Gastrocnemius medialis (tissue), 4 donors: ENCODE results near the gene RASSF8. TPM values are rescaled to one million over a fixed set of nuclear protein-coding genes. Genes with fewer than 3 reads are reported as not detected.

Experiments used
- ATAC-seq, 2 donors: fragments of 150-250 bp; one replicate each; pipeline ENCODE4 v1.9.1; 2016
- DNase-seq, 2 donors: peaks; one replicate each; pipeline ENCODE4 v3.0.0-alpha.2; 2019
- H3K27ac ChIP-seq, 4 donors: fragments of 200-600 bp; sonication (generic); 1 replicate in 1 of 4; 2 replicates in 3 of 4; pipeline ENCODE4 v1.5.1; 2016 to 2018; ENCODE audit warnings: mild to moderate bottlenecking in 2 of 4, moderate library complexity in 1 of 4
- H3K27me3 ChIP-seq, 3 donors: fragments of 200-600 bp; sonication (generic) in 2 of 3; 1 replicate in 1 of 3; 2 replicates in 2 of 3; pipeline versions ENCODE4 v1.5.1 to v1.6.0; 2016 to 2019; ENCODE audit warnings: mild to moderate bottlenecking in 1 of 3, moderate library complexity in 1 of 3
- H3K36me3 ChIP-seq, 2 donors: fragments of 200-600 bp; sonication (generic) in 1 of 2; one replicate each; pipeline ENCODE4 v1.5.1; 2017 to 2018
- H3K4me1 ChIP-seq, 2 donors: fragments of 200-600 bp; sonication (generic) in 1 of 2; one replicate each; pipeline ENCODE4 v1.5.1; 2016 to 2017; ENCODE audit warnings: mild to moderate bottlenecking in 2 of 2
- H3K4me3 ChIP-seq, 4 donors: fragments of 200-600 bp; sonication (generic) in 3 of 4; 1 replicate in 1 of 4; 2 replicates in 3 of 4; pipeline ENCODE4 v1.5.1; 2016 to 2019; ENCODE audit warnings: mild to moderate bottlenecking in 2 of 4
- H3K9me3 ChIP-seq, 3 donors: fragments of 200-600 bp; sonication (generic) in 2 of 3; 1 replicate in 1 of 3; 2 replicates in 2 of 3; pipeline ENCODE4 v1.5.1; 2016 to 2019
- CTCF ChIP-seq, 5 experiments: fragments of 450-650 bp in 3 of 5; fragments of 200-600 bp in 2 of 5; sonication (generic) in 2 of 5; IDR thresholded peaks in 4 of 5; conservative IDR thresholded peaks in 1 of 5; 1 replicate in 4 of 5; 2 replicates in 1 of 5; pipeline ENCODE4 v1.5.1; 2016 to 2019; ENCODE audit warnings: antibody characterized with exemption in 5 of 5, mild to moderate bottlenecking in 3 of 5, moderate library complexity in 3 of 5
- POLR2A ChIP-seq, 2 donors: fragments of 450-650 bp; IDR thresholded peaks; one replicate each; pipeline ENCODE4 v1.6.1; 2017; ENCODE audit warnings: antibody characterized with exemption in 2 of 2, mild to moderate bottlenecking in 2 of 2, moderate library complexity in 2 of 2
- in situ Hi-C, 4 donors: fragments of 200-750 bp; cut with MboI; loops; one replicate each; pipeline versions ENCODE4 v1.15.0 to v1.8.0; 2017; ENCODE audit warnings: low sequenced_read_pairs in 4 of 4
- intact Hi-C: fragments of 100-400 bp; cut with DNase I; formaldehyde crosslinking; loops from one replicate; pipeline ENCODE4 v1.15.1; 2023; ENCODE audit warnings: low total_unique reads
- total RNA-seq, 4 donors: library from RNA; depleted of rRNA; stranded (reverse); fragments of >200 nt; gene quantifications; one replicate each; pipeline versions ENCODE4 v1.1.0 to v1.2.3, GENCODE V29; 2016

The RASSF8 gene
- total RNA-seq, 4 donors from 2014 or later: 23.6 to 36.8 (median 28.0) TPM

- DNase-seq (no peak), ATAC-seq (no peak)
- no peaks in the 10 kb centered on the region for H3K36me3 ChIP-seq
- no peaks in the 10 kb centered on the region for H3K9me3 ChIP-seq
- H3K4me3 ChIP-seq: no peak overlapping the region
- in situ Hi-C loops: loop anchor here in 1 of 4 donors (25.0 kb wide), 1 partner anchor 607 kb away; no protein-coding TSS in a partner anchor
- no peak for TF ChIP-seq POLR2A (IDR thresholded peaks at IDR 0.05)
- no peak for TF ChIP-seq CTCF (IDR thresholded peaks at IDR 0.05 in 4 of 5, conservative IDR thresholded peaks at IDR 0.05 in 1 of 5)
- peaks cover 37 to 40% of the 10 kb centered on the region in 2 donors for H3K4me1 ChIP-seq
- no peak overlapping the region for H3K27ac ChIP-seq
- intact Hi-C loops: no loop called here
- no peaks in the 10 kb centered on the region for H3K27me3 ChIP-seq
Measured at GRCh38 chr12:26044592-26044991, 86.1 kb downstream of the RASSF8 start.

- ATAC-seq (no peak), DNase-seq (no peak)
- intact Hi-C loops (no loop called here), in situ Hi-C loops (loop anchor here in 1 of 4 donors (25.0 kb wide), 1 partner anchor 609 kb away; no protein-coding TSS in a partner anchor)
- Histone ChIP-seq H3K4me3 (no peak overlapping the region), H3K9me3 (no peaks in the 10 kb centered on the region), H3K36me3 (no peaks in the 10 kb centered on the region), H3K27ac (peak overlapping the region in 3 of 4 donors; percentile 77 to 84 (median 84)), H3K27me3 (no peaks in the 10 kb centered on the region), H3K4me1 (peaks cover 37 to 40% of the 10 kb centered on the region in 2 donors)
- TF ChIP-seq POLR2A (IDR thresholded peaks at IDR 0.05) (no peak), CTCF (IDR thresholded peaks at IDR 0.05 in 4 of 5, conservative IDR thresholded peaks at IDR 0.05 in 1 of 5) (no peak)
Measured at GRCh38 chr12:26046203-26046602, 87.7 kb downstream of the RASSF8 start.

- H3K27me3 ChIP-seq: no peaks in the 10 kb centered on the region
- H3K27ac ChIP-seq: peak overlapping the region; percentile 77 to 85 (median 84)
- DNase-seq (no peak), ATAC-seq (no peak)
- H3K9me3 ChIP-seq: no peaks in the 10 kb centered on the region
- in situ Hi-C loops (loop anchor here in 1 of 4 donors (25.0 kb wide), 1 partner anchor 610 kb away; no protein-coding TSS in a partner anchor), intact Hi-C loops (no loop called here)
- no peak overlapping the region for H3K4me3 ChIP-seq
- TF ChIP-seq CTCF (IDR thresholded peaks at IDR 0.05 in 4 of 5, conservative IDR thresholded peaks at IDR 0.05 in 1 of 5) (no peak), POLR2A (IDR thresholded peaks at IDR 0.05) (no peak)
- H3K36me3 ChIP-seq: no peaks in the 10 kb centered on the region
- peaks cover 37 to 40% of the 10 kb centered on the region in 2 donors for H3K4me1 ChIP-seq
Measured at GRCh38 chr12:26046906-26047305, 88.4 kb downstream of the RASSF8 start.

- Histone ChIP-seq H3K4me1 (peaks cover 37 to 40% of the 10 kb centered on the region in 2 donors), H3K36me3 (no peaks in the 10 kb centered on the region), H3K27me3 (no peaks in the 10 kb centered on the region), H3K27ac (peak overlapping the region; percentile 77 to 85 (median 84)), H3K9me3 (no peaks in the 10 kb centered on the region), H3K4me3 (no peak overlapping the region)
- in situ Hi-C loops (loop anchor here in 1 of 4 donors (25.0 kb wide), 1 partner anchor 610 kb away; no protein-coding TSS in a partner anchor), intact Hi-C loops (no loop called here)
- DNase-seq (peak; percentile 49 to 77), ATAC-seq (peak; percentile 99)
- TF ChIP-seq CTCF (IDR thresholded peaks at IDR 0.05 in 4 of 5, conservative IDR thresholded peaks at IDR 0.05 in 1 of 5) (peak; percentile 26 to 58 (median 49)), POLR2A (IDR thresholded peaks at IDR 0.05) (no peak)
Measured at GRCh38 chr12:26047401-26048226, 89.1 kb downstream of the RASSF8 start.
